ELR (cell line): ENCODE data around the gene CFAP97D1.
"Not testable (repeated sequence)": the region's sequence is repeated elsewhere in the genome, so short reads cannot be mapped to it uniquely, and the experiment has no call there.

Experiments used
- DNase-seq: peaks from one replicate; pipeline ENCODE4 v3.0.0-alpha.2; 2015; ENCODE audit warnings: low read depth

CFAP97D1 gene

DNA sequence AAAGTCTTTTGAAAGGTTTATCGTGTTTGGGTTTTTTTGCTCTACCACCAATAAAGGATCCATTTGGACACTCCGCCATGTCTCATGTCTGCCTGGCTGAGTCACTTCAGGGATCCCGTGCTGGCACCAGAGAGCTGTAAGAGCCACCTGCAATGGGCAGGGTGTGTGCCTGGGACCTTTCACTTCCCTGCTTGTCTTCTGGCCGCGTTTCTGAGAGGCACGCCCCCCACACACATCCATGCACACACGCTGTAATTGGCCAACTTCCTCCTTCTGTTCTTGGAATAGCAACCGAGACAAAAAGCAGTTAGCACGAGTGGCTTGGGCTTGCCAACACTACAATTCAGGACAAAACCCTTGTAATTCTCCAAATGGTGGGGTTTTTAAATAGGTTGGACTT is 11.9 kb upstream of the CFAP97D1 start:
- DNase-seq, result no peak

DNA sequence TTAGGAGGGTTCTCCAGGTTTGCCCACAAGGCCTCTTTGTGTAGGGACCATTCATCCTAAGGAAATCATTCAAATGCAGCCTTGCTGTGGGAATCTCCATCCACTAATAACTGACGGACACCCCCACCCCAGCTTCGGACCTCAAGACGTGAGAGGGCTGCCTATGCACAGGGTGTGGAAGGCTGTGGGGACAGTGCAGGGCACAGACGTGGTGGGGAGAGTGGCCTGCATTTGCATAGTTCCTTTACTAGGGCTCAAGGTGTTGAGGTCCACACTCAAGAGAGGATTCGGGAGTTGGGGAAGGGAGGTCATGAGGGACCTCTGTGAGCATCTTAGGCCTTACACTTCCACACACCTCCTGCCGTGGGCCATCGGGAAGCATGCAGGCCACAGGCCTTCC is 11.3 kb upstream of the CFAP97D1 start:
- DNase-seq, result no peak

DNA sequence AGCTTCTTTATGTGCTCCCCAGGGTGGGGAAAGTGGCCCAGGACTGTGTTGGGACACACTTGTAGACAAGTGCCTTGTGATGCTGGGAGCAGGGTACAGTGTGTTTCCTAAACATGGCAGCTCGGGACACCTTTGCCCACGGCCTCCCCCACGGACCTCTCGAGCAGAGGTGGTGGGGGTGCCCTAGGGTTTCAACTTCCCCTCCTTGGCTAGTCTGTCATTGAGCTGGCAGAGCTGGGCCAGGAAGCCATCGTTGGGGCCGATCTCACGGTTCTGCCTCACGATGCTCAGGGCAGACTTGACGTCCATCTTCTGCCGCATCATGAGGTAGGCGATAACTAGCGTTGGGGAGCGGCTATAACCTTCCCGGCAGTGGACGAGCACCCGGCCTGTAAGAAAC is 10.8 kb upstream of the CFAP97D1 start:
- DNase-seq, result no peak

DNA sequence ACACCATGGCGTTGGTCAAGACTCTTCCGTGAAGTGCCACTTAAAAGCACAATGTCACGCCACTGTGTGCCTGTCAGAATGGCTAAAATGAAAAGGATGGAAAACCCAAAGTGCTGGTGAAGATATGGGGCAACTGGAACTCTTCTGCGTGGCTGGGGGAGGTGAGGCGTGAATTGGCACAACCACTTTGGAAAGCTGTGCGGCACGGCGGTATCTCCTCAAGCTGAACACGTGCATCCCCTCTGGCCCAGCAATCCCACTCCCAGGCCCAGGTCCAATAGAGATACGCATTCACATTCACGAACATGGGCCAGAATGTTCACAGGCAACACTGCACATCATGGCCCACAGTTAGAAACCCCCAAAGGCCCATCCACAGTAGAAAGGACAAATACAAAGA is 10.4 kb upstream of the CFAP97D1 start:
- no peak for DNase-seq

DNA sequence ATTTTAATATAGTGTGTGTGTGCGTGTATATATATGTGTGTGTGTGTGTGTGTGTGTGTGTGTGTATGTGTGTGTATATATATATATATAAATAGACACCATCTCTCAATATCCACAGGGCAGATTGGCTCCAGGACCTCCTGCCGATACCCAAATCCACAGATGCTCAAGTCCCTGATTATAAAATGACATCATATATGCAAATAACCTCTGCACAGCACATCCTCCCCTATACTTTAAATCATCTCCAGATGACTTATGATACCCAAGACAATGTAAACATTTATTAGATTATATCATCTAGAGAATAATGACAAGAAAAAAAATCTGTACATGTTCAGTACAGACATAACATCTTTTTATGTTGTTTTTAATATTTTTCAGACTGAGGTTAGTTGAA is 9.3 kb upstream of the CFAP97D1 start:
- no peak for DNase-seq

DNA sequence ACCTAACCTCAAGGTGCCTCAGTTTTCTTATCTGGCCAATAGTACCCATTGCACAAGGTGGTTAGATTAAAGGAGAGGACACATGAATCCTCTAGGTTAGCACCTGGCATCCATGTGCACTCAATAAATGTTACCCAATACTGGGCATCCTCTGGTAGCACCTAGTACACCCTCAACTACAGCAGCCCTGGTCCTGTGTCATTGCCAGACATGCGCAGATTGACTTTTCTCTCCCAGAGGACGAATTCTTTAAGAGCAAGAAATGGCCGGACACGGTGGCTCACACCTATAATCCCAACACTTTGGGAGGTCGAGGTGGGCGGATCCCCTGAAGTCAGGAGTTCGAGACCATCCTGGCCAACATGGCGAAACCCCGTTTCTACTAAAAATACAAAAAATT is 8.8 kb upstream of the CFAP97D1 start:
- DNase-seq, result no peak

DNA sequence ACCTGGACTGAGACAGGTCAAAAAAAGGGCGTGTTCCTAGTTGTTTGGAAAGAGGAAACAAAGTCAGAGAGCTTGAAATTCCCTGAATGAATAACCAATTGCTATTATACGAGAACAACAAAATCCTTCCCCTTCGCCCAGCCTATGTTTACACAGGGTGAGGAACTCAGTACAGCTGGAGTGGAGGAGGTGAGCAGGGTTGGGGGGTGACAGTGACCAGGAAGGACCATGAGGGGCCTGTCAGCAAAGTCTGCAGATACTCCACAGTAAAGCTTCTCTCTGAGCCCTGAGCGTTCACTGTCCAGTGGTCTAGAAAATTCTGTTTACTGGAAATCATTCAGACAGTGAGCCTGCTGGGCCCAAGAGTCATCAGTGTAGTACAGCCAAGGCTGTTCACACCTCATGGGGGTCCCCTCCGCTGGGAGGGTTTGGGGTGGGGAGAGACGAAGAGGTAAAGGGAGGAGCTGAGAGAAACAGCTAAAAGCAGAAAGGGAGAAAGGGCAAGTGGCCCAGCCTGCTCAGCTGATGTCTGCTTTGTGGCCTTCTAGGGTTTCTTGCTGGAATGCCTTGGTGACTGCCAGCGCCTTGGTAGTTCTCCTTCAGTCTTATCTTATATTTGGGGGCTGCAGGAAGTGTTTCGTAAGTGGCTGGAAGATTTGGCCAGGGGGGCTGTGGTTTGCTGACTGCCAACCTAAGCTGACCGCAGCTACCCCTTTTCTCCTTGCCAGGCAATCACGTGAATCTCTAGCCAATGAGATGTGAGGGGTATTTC is 7.2 kb upstream of the CFAP97D1 start:
- no peak for DNase-seq

DNA sequence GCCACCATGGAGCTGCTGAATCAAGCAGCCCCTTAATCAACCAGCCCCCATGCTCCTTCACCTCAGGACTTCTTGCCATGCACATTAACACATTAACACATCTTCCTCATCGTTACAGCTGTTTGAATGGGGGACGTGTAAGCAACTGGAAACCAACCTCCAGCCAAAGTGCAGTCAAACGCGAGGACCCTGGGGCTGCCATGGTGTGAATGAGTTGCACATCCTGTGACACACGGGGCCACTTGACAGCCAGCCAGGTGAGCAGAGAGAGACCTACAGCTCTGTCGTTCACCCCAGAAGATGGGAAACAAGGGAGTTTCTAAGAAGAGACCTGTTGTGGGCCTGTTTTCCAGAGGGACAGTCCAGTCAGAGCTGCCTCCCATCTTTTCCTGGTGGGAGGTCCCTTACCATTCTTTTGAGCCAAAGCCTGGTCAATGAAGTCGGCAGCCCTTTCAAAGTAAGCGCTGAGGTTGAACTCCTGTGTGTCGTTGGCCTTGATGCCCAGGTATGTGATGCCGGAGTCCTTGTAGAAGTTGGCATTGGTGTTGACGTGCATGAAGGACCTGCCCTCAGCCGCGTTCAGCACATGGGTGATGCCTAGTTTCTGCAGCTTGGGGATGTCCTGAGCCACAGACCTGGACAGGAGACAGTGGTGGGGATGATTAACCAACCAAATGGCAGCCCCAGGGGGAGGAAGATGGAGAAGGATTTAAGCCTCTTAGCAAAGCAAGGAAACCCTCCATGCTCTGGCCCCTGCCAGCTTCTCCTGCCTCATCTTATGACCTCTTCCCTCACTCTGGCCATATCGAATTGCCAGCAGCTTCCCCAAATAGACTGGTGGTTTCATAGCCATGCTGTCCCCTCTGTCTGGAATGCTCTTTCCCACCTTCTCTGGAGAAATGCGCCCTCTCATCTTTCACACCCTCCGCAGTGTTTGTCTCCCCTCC is 5.7 kb upstream of the CFAP97D1 start:
- DNase-seq, result no peak

- peak; percentile 97 for DNase-seq
Observed at GRCh38 chr17:43778337-43779144, 1.7 kb upstream of the CFAP97D1 start, which contains the start of gene DUSP3. Gene DUSP3, minus strand, starts transcription at chr17:43778977. Its CDS starts 53 bp downstream, at chr17:43778924.

DNA sequence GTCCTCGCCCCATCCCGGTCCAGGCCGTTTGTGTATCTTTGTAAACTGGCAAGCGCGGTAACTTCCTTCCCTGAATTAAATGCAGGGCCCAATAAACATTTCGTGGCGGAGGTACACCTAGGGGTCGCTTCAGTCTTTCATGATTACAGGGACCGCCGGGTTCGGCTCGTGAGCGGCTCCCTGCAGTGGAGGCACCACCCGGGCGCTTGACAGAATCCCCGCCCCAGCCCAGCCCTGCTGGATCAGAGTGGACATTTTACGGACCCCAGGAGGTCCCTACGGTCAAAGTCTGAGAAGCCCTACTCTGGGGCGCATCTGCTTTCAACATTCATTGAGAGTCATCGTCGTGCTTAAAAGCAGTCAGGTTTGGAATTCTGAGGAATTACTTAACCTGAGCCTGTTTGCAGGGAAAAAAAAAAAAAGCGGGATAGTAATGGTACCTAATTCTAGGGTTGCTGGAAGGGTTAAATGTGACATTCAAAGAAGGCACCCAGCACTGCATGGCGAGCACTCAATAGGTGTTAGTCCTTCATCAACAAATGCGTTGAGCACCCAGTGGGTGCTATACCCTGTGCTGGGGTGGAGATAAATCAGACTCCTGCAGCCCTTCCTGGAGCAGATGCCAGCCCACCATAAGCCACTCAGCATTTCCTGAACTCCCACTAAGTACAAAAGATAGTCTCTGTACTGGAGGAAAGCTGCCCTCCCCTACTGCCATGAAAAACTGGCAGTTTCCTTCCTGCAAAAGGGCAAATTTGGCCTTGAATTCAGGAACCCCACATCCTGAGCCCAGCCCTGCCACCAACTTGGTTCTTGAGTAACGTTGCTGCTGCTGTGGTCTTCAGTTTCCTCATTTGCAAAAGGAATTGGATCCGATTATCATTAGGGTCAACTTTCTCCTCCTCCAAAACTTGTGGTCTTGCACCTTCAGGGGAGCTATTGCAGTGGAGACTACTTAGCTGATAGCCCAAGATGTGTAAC is 800 bp upstream of the CFAP97D1 start:
- DNase-seq, result peak; percentile 60

DNA sequence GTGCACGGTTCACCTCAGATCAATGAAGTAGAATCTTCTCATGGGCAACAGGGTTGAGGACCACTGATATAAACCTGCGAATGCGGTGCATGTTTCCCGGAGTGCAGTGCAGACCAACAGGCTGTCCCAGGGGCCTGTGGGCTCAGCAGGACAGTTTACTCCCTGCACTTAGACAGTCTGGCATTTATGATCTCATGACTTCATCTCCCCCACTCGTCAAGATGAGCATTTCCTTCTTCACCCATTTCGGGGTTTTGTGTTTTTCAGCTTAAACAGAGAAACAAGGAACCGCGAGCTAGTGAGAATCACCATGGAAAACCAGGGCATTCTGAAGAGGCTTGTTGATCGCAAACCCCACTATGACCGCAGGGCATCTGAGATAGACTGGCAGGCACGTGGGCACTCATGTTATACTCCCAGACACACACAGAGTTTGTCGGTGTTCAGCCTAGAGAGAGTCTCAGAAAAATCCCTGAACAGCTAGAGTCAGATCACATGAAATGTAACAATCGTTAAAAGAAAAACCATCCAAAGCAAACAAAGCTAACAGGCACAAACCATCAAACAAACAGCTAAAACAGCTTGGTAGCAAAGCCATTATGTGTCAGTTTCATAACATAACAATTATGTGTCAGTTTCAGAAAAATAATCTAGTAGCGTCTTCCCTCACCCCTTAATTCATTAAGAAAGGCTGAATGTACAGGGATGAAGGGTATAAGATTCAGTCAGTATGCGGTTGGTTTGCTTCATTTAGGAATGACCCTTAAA is 2.9 kb downstream of the CFAP97D1 start:
- no peak for DNase-seq

DNA sequence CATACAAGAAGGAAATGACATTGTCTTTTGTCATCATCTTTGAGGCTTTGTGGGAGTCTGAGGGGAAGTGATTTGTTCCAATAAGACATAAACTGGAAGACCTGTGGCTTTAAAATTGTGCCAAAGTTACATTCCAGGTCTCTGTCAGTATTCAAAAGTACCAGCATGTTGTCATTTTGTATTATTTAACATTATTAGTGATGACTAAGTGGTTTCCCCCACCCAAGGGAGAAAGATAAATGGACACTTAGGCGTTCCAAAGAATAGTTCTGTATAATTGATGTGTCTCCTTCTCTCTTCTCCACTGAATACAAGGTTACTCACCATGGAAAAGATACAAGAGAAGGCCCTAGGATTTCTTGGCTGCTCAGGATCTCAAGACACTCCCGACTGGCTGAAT is 3.8 kb downstream of the CFAP97D1 start:
- DNase-seq, result peak; percentile 88

GRCh38 chr17:43784628-43785101 is 4.4 kb downstream of the CFAP97D1 start:
- DNase-seq, result peak; percentile 90

- DNase-seq, result no peak
Observed at GRCh38 chr17:43787728-43788127, 7.5 kb downstream of the CFAP97D1 start.

- no peak for DNase-seq
Observed at GRCh38 chr17:43788540-43788939, 8.3 kb downstream of the CFAP97D1 start.

DNA sequence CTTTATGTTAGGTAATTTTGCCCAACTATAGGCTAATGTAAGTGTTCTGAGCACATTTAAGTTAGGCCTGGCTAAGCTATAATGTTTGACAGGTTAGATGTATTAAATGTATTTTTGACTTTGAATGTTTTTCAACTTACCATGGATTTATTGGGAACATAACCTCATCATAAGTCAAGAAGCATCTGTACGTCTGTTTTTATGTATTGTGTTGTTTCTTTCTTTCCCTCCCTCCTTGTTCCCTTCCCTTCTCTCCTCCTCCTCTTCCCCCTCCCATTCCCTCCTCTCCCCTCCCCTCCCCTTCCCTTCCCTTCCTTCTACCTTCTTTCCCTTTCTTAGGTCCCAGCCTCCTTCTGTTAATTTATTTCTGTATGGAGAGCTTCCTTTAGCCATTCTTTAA is 9.2 kb downstream of the CFAP97D1 start:
- DNase-seq, result no peak

DNA sequence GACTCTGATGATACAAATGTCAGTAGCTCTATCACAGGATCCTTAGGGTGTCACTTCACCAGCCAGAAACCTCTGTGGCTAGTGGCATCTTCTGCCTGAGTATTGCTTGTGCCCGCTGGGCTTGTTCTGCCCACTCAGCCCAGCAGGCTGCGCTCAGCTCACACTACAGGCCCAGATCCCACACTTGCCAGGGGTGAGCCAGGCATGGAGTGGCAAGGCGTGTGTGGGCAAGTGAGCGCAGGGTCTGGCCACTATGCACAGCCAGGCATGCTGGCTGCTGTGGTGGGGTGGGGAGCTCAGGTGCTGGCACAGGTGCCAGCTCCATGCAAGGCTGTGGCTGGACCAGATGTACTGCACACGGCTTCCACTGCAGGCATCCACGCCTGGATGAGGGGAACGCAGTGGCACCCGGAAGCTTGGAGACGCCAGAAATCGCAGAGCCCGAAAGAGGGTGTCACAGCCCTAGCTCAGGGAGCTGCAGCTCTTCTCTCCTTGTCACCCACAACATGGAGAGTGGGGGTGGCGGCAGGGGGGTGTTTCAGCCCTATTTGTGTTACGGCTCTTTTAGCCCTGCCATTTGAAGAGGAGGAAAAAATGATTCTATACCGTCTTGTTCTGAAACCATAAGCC is 10.2 kb downstream of the CFAP97D1 start:
- no peak for DNase-seq

- DNase-seq, result peak; percentile 86
Observed at GRCh38 chr17:43791589-43791988, 11.4 kb downstream of the CFAP97D1 start.

- not testable (repeated sequence) for DNase-seq
Observed at GRCh38 chr17:43792668-43793067, 12.4 kb downstream of the CFAP97D1 start.

DNA sequence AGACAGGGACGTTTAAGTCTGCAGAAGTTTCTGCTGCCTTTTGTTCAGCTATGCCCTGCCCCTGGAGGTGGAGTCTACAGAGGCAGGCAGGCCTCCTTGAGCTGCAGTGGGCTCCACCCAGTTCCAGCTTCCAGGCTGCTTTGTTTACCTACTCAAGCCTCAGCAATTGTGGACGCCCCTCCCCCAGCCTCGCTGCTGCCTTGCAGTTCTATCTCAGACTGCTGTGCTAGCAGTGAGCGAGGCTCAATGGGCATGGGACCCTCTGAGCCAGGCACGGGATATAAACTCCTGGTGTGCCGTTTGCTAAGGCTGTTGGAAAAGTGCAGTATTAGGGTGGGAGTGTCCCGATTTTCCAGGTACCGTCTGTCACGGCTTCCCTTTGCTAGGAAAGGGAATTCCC is 17.8 kb downstream of the CFAP97D1 start:
- not testable (repeated sequence) for DNase-seq
